Measurements from ENCODE around the gene CDH18.

Gene CDH18

GRCh38 chr5:20000416-20000815, 12.4 kb upstream of the CDH18 start:
- no peak for DNase-seq (ENCODE audit: low read depth in 1 of 2, low spot score in 1 of 2)
- no peak overlapping the region for H3K4me3 ChIP-seq (replicated peaks; ENCODE audit: insufficient read depth, low read length)
- TF ChIP-seq POLR2AphosphoS5 (IDR thresholded peaks at IDR 0.05; ENCODE audit: low read depth) (no peak), GABPA (IDR thresholded peaks at IDR 0.05; ENCODE audit: low read depth) (no peak), REST (IDR thresholded peaks at IDR 0.05; ENCODE audit: insufficient replicate concordance, low read depth) (no peak), SPI1 (IDR thresholded peaks at IDR 0.05; ENCODE audit: borderline replicate concordance, low read depth) (no peak)
- TF ChIP-seq, protein P1, sequence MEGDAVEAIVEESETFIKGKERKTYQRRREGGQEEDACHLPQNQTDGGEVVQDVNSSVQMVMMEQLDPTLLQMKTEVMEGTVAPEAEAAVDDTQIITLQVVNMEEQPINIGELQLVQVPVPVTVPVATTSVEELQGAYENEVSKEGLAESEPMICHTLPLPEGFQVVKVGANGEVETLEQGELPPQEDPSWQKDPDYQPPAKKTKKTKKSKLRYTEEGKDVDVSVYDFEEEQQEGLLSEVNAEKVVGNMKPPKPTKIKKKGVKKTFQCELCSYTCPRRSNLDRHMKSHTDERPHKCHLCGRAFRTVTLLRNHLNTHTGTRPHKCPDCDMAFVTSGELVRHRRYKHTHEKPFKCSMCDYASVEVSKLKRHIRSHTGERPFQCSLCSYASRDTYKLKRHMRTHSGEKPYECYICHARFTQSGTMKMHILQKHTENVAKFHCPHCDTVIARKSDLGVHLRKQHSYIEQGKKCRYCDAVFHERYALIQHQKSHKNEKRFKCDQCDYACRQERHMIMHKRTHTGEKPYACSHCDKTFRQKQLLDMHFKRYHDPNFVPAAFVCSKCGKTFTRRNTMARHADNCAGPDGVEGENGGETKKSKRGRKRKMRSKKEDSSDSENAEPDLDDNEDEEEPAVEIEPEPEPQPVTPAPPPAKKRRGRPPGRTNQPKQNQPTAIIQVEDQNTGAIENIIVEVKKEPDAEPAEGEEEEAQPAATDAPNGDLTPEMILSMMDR (IDR thresholded peaks at IDR 0.05; ENCODE audit: insufficient read depth, low read length) = no peak
- no peaks in the 10 kb centered on the region for H3K27me3 ChIP-seq (ENCODE audit: insufficient read depth, poor library complexity, severe bottlenecking)
- no peak overlapping the region for H3K27ac ChIP-seq (replicated peaks)

DNA sequence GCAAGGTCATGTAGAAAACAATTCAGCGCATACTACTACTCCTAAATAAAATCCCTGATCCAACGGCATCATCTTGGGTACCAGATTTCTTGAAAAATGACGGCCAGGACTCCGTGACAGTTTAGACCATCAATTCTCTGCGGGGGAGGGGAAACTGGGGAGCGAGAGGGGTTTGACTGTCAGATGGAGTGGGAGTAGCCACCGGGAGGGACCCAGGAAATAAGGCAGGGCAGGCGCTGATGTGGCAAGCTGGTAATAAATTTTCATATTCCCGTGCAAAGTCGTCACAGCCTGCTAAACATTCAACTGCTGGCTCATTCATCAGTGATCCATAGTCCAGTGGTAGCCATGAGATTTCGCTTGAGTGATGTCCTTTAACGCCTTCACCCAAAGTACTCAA, 457 bp upstream of the CDH18 start:
- Histone ChIP-seq H3K27me3 (ENCODE audit: insufficient read depth, poor library complexity, severe bottlenecking) (no peaks in the 10 kb centered on the region), H3K4me3 (replicated peaks; ENCODE audit: insufficient read depth, low read length) (no peak overlapping the region), H3K27ac (replicated peaks) (no peak overlapping the region)
- DNase-seq (ENCODE audit: low read depth in 1 of 2, low spot score in 1 of 2) = no peak
- TF ChIP-seq POLR2AphosphoS5 (IDR thresholded peaks at IDR 0.05; ENCODE audit: low read depth) (no peak), GABPA (IDR thresholded peaks at IDR 0.05; ENCODE audit: low read depth) (no peak), REST (IDR thresholded peaks at IDR 0.05; ENCODE audit: insufficient replicate concordance, low read depth) (no peak), SPI1 (IDR thresholded peaks at IDR 0.05; ENCODE audit: borderline replicate concordance, low read depth) (no peak)
- TF ChIP-seq, protein P1 (IDR thresholded peaks at IDR 0.05; ENCODE audit: insufficient read depth, low read length) = no peak

DNA sequence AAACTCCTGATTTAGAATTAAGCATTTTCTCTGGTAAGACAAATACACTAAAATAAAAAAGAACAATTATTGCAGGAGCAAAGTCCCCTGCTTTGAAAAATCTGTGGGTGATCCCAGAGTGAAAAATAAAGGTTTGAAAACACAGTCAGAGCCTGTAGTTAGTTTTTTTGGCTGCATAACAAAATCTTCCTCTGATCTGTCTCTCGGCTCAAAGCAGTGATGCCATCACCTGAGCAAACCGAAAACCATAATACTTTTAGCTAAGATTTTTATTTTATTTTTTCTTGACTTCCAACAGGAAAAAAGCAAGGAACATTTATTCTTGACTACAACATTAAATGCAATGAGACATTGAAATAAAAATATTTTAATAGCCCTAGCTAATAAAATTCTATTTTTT, 1.2 kb downstream of the CDH18 start:
- TF ChIP-seq GABPA (IDR thresholded peaks at IDR 0.05; ENCODE audit: low read depth) (no peak), REST (IDR thresholded peaks at IDR 0.05; ENCODE audit: insufficient replicate concordance, low read depth) (no peak), POLR2AphosphoS5 (IDR thresholded peaks at IDR 0.05; ENCODE audit: low read depth) (no peak), SPI1 (IDR thresholded peaks at IDR 0.05; ENCODE audit: borderline replicate concordance, low read depth) (no peak)
- TF ChIP-seq, protein P1 (IDR thresholded peaks at IDR 0.05; ENCODE audit: insufficient read depth, low read length) = no peak
- H3K27me3 ChIP-seq (ENCODE audit: insufficient read depth, poor library complexity, severe bottlenecking) = no peaks in the 10 kb centered on the region
- H3K4me3 ChIP-seq (replicated peaks; ENCODE audit: insufficient read depth, low read length) = no peak overlapping the region
- no peak for DNase-seq (ENCODE audit: low read depth in 1 of 2, low spot score in 1 of 2)
- H3K27ac ChIP-seq (replicated peaks) = no peak overlapping the region

Data from HL-60 (cell line).